CD4-positive, CD25-positive, alpha-beta regulatory T cell (primary cell): ENCODE results near the gene TMUB2. TPM values are rescaled to one million over a fixed set of nuclear protein-coding genes. Genes with fewer than 3 reads are reported as not detected.

ENCODE experiments used
- ATAC-seq, 2 donors: fragments of 150-1000 bp; cut with Tn5 transposase; one replicate each; pipeline ENCODE4 v1.10.0; 2021; ENCODE audit warnings: low read depth in 2 of 2, moderate number of reproducible peaks in 2 of 2, moderate library complexity in 1 of 2
- DNase-seq, 3 donors: peaks; one replicate each; pipeline versions ENCODE4 v3.0.0 to v3.0.0-alpha.2; 2012 to 2022; ENCODE audit warnings: mixed read lengths in 1 of 3
- H3K27ac ChIP-seq: one replicate; pipeline ENCODE4 v1.7.0; 2013; ENCODE audit warnings: mild to moderate bottlenecking, low read length; ENCODE audit not compliant: insufficient read depth, poor library complexity, severe bottlenecking
- H3K27me3 ChIP-seq: one replicate; pipeline ENCODE4 v1.7.0; 2013; ENCODE audit warnings: low read length; ENCODE audit not compliant: control insufficient read depth, insufficient read depth
- H3K36me3 ChIP-seq: one replicate; pipeline ENCODE4 v1.7.0; 2013; ENCODE audit warnings: mild to moderate bottlenecking, low read length, moderate library complexity; ENCODE audit not compliant: control insufficient read depth, insufficient read depth
- H3K4me1 ChIP-seq: 2 replicates; pipeline ENCODE4 v1.7.0; 2013; ENCODE audit warnings: mild to moderate bottlenecking, low read length; ENCODE audit not compliant: insufficient read depth, control insufficient read depth, poor library complexity, severe bottlenecking
- H3K4me3 ChIP-seq: one replicate; pipeline ENCODE4 v1.7.0; 2013; ENCODE audit warnings: low read depth, mild to moderate bottlenecking, low read length, moderate library complexity
- H3K9me3 ChIP-seq, 2 experiments: 1 replicate in 1 of 2; 2 replicates in 1 of 2; pipeline ENCODE4 v1.7.0; 2013; ENCODE audit warnings: low read length in 2 of 2, mild to moderate bottlenecking in 1 of 2, moderate library complexity in 1 of 2; ENCODE audit not compliant: control insufficient read depth in 2 of 2
- H3K27ac Mint-ChIP-seq, 3 donors: one replicate each; pipeline ENCODE4 v1.8.0; 2020 to 2022; ENCODE audit warnings: mild to moderate bottlenecking in 3 of 3, mixed read lengths in 3 of 3, moderate library complexity in 2 of 3
- H3K27me3 Mint-ChIP-seq: one replicate; pipeline ENCODE4 v1.8.0; 2022; ENCODE audit warnings: mild to moderate bottlenecking, mixed read lengths
- H3K36me3 Mint-ChIP-seq: one replicate; pipeline ENCODE4 v1.8.0; 2020; ENCODE audit warnings: mixed read lengths
- H3K4me1 Mint-ChIP-seq, 4 donors: one replicate each; pipeline ENCODE4 v1.8.0; 2020 to 2022; ENCODE audit warnings: mixed read lengths in 4 of 4, mild to moderate bottlenecking in 1 of 4
- H3K4me3 Mint-ChIP-seq, 4 donors: one replicate each; pipeline ENCODE4 v1.8.0; 2020 to 2022; ENCODE audit warnings: mild to moderate bottlenecking in 4 of 4, mixed read lengths in 4 of 4, moderate library complexity in 3 of 4
- H3K9me3 Mint-ChIP-seq, 7 donors: one replicate each; pipeline ENCODE4 v1.8.0; 2020 to 2022; ENCODE audit warnings: mixed read lengths in 7 of 7, mild to moderate bottlenecking in 3 of 7, moderate library complexity in 2 of 7
- polyA plus RNA-seq, 4 donors: library from polyadenylated mRNA; unstranded; fragments of 300-500 nt; fragmentation: Illumina TruSeq; gene quantifications; one replicate each; pipeline ENCODE4 v1.2.3, GENCODE V29; 2021
- total RNA-seq: library from RNA; stranded (reverse); gene quantifications from one replicate; pipeline ENCODE4 v1.2.3, GENCODE V29; 2022

TMUB2 gene
- total and polyA plus RNA-seq, 5 donors from 2014 or later: 31.7 to 67.7 (median 35.4) TPM

GRCh38 chr17:44178133-44178532 lies 8.6 kb upstream of the TMUB2 start:
- DNase-seq (no peak), ATAC-seq (no peak)
- H3K36me3 Mint-ChIP-seq: peaks cover 20% of the 10 kb centered on the region
- H3K27ac Mint-ChIP-seq: no peak overlapping the region
- H3K27me3 ChIP-seq: no peaks in the 10 kb centered on the region
- H3K27ac ChIP-seq: no peak overlapping the region
- peaks cover 4% of the 10 kb centered on the region for H3K4me1 ChIP-seq
- H3K4me3 Mint-ChIP-seq: no peak overlapping the region
- peaks cover 29% of the 10 kb centered on the region for H3K36me3 ChIP-seq
- H3K27me3 Mint-ChIP-seq: no peaks in the 10 kb centered on the region
- H3K4me3 ChIP-seq: no peak overlapping the region
- H3K4me1 Mint-ChIP-seq: peaks cover 7 to 16% (median 12%) of the 10 kb centered on the region in 4 donors
- no peaks in the 10 kb centered on the region for H3K9me3 Mint-ChIP-seq
- no peaks in the 10 kb centered on the region for H3K9me3 ChIP-seq

DNA sequence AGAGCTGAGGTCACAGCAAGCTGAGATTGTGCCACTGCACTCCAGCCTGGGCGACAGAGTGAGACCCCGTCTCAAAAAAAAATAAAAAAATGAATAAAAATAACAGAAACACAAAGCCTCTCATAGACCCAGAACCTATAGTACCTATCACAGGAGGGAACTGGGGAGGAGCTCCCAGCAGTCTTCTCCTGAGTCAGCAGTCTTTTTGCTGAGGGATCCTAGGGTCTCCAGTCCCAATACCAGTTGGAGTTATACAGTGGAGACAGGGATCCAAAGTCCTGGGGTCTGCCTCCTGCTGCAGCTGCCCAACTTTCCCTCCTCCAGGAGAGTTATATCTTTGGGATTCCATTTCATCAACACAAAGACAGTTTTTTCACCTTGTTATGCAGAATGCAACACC lies 3.7 kb upstream of the TMUB2 start:
- Histone ChIP-seq H3K36me3 (peaks cover 20% of the 10 kb centered on the region), H3K27ac (no peak overlapping the region), H3K4me3 (no peak overlapping the region), H3K27me3 (no peaks in the 10 kb centered on the region), H3K4me1 (peaks cover 31% of the 10 kb centered on the region), H3K9me3 (no peaks in the 10 kb centered on the region)
- ATAC-seq: no peak
- no peaks in the 10 kb centered on the region for H3K9me3 Mint-ChIP-seq
- peaks cover 13% of the 10 kb centered on the region for H3K36me3 Mint-ChIP-seq
- peak overlapping the region; percentile 35 to 98 (median 52) for H3K4me3 Mint-ChIP-seq
- H3K27ac Mint-ChIP-seq: peak overlapping the region in 2 of 3 donors; percentile 56 to 58
- no peaks in the 10 kb centered on the region for H3K27me3 Mint-ChIP-seq
- peaks cover 25 to 54% (median 39%) of the 10 kb centered on the region in 4 donors for H3K4me1 Mint-ChIP-seq
- DNase-seq: no peak

- DNase-seq (no peak), ATAC-seq (no peak)
- peaks cover 38% of the 10 kb centered on the region for H3K4me1 ChIP-seq
- peak overlapping the region; percentile 41 for H3K27ac ChIP-seq
- Mint-ChIP-seq H3K36me3 (peaks cover 7% of the 10 kb centered on the region), H3K27me3 (no peaks in the 10 kb centered on the region), H3K4me3 (peak overlapping the region; percentile 94 to 99 (median 97)), H3K4me1 (peaks cover 25 to 60% (median 40%) of the 10 kb centered on the region in 4 donors), H3K27ac (no peak overlapping the region), H3K9me3 (no peaks in the 10 kb centered on the region)
- H3K4me3 ChIP-seq: no peak overlapping the region
- H3K36me3 ChIP-seq: peaks cover 19% of the 10 kb centered on the region
- no peaks in the 10 kb centered on the region for H3K9me3 ChIP-seq
- H3K27me3 ChIP-seq: no peaks in the 10 kb centered on the region
Measured at GRCh38 chr17:44184212-44184810, 2.5 kb upstream of the TMUB2 start.

GRCh38 chr17:44187131-44187899 lies 543 bp downstream of the TMUB2 start:
- DNase-seq (peak; percentile 28 to 58 (median 56)), ATAC-seq (peak; percentile 51 to 52)
- H3K4me3 Mint-ChIP-seq: peak overlapping the region; percentile 94 to 99 (median 97)
- Histone ChIP-seq H3K9me3 (no peaks in the 10 kb centered on the region), H3K36me3 (peaks cover 21% of the 10 kb centered on the region), H3K27ac (peak overlapping the region; percentile 99), H3K4me1 (peaks cover 38% of the 10 kb centered on the region), H3K4me3 (peak overlapping the region; percentile 93), H3K27me3 (no peaks in the 10 kb centered on the region)
- no peaks in the 10 kb centered on the region for H3K9me3 Mint-ChIP-seq
- peaks cover 19 to 59% (median 37%) of the 10 kb centered on the region in 4 donors for H3K4me1 Mint-ChIP-seq
- H3K27ac Mint-ChIP-seq: peak overlapping the region; percentile 100
- H3K27me3 Mint-ChIP-seq: no peaks in the 10 kb centered on the region
- H3K36me3 Mint-ChIP-seq: peaks cover 10% of the 10 kb centered on the region

GRCh38 chr17:44188576-44189403 lies 2.0 kb downstream of the TMUB2 start:
- Histone ChIP-seq H3K27ac (peak overlapping the region; percentile 99), H3K4me3 (no peak overlapping the region), H3K9me3 (no peaks in the 10 kb centered on the region), H3K36me3 (peaks cover 19% of the 10 kb centered on the region), H3K27me3 (no peaks in the 10 kb centered on the region), H3K4me1 (peaks cover 34% of the 10 kb centered on the region)
- Mint-ChIP-seq H3K9me3 (no peaks in the 10 kb centered on the region), H3K4me1 (peaks cover 18 to 47% (median 32%) of the 10 kb centered on the region in 4 donors), H3K27me3 (no peaks in the 10 kb centered on the region), H3K27ac (peak overlapping the region in 2 of 3 donors; percentile 100), H3K4me3 (peak overlapping the region; percentile 46 to 98 (median 77)), H3K36me3 (peaks cover 10% of the 10 kb centered on the region)
- DNase-seq (no peak), ATAC-seq (no peak)

DNA sequence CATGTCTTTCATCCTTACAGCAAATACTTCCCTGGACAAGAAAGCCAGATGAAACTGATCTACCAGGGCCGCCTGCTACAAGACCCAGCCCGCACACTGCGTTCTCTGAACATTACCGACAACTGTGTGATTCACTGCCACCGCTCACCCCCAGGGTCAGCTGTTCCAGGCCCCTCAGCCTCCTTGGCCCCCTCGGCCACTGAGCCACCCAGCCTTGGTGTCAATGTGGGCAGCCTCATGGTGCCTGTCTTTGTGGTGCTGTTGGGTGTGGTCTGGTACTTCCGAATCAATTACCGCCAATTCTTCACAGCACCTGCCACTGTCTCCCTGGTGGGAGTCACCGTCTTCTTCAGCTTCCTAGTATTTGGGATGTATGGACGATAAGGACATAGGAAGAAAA lies 3.7 kb downstream of the TMUB2 start:
- Histone ChIP-seq H3K4me1 (peaks cover 19% of the 10 kb centered on the region), H3K27ac (no peak overlapping the region), H3K36me3 (peaks cover 36% of the 10 kb centered on the region), H3K4me3 (no peak overlapping the region), H3K27me3 (no peaks in the 10 kb centered on the region), H3K9me3 (no peaks in the 10 kb centered on the region)
- DNase-seq: no peak
- peak overlapping the region; percentile 28 to 70 (median 56) for H3K4me3 Mint-ChIP-seq
- H3K36me3 Mint-ChIP-seq: peaks cover 14% of the 10 kb centered on the region
- peak overlapping the region in 2 of 3 donors; percentile 42 to 64 for H3K27ac Mint-ChIP-seq
- H3K9me3 Mint-ChIP-seq: no peaks in the 10 kb centered on the region
- H3K27me3 Mint-ChIP-seq: no peaks in the 10 kb centered on the region
- ATAC-seq: no peak
- H3K4me1 Mint-ChIP-seq: peaks cover 9 to 32% (median 23%) of the 10 kb centered on the region in 4 donors

DNA sequence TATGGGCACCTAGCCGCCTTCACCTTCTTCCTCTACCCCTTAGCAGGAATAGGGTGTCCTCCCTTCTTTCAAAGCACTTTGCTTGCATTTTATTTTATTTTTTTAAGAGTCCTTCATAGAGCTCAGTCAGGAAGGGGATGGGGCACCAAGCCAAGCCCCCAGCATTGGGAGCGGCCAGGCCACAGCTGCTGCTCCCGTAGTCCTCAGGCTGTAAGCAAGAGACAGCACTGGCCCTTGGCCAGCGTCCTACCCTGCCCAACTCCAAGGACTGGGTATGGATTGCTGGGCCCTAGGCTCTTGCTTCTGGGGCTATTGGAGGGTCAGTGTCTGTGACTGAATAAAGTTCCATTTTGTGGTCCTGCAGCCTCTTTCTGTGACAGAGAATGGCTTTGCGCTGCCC lies 4.6 kb downstream of the TMUB2 start:
- no peaks in the 10 kb centered on the region for H3K9me3 Mint-ChIP-seq
- DNase-seq: no peak
- H3K36me3 Mint-ChIP-seq: peaks cover 15% of the 10 kb centered on the region
- no peak for ATAC-seq
- peak overlapping the region in 3 of 4 donors; percentile 34 to 79 (median 62) for H3K4me3 Mint-ChIP-seq
- Histone ChIP-seq H3K27me3 (no peaks in the 10 kb centered on the region), H3K9me3 (no peaks in the 10 kb centered on the region), H3K4me3 (no peak overlapping the region), H3K27ac (no peak overlapping the region), H3K36me3 (peaks cover 41% of the 10 kb centered on the region), H3K4me1 (peaks cover 14% of the 10 kb centered on the region)
- H3K4me1 Mint-ChIP-seq: peaks cover 7 to 28% (median 19%) of the 10 kb centered on the region in 4 donors
- peak overlapping the region in 2 of 3 donors; percentile 64 to 69 for H3K27ac Mint-ChIP-seq
- no peaks in the 10 kb centered on the region for H3K27me3 Mint-ChIP-seq
